H9 (cell line): ENCODE measurements around the gene NDE1. TPM values are rescaled to one million over a fixed set of nuclear protein-coding genes. Genes with fewer than 3 reads are reported as not detected.

Experiments
- DNase-seq: peaks from one replicate; pipeline ENCODE4 v3.0.0-alpha.2; 2017
- H2AFZ ChIP-seq: one replicate; pipeline ENCODE4 v1.6.1; 2013; ENCODE audit warnings: mild to moderate bottlenecking, low read length, control low read depth, moderate library complexity
- H2AK5ac ChIP-seq: 2 replicates; pipeline ENCODE4 v1.6.1; 2013; ENCODE audit warnings: low read length, control low read depth, mixed read lengths; ENCODE audit not compliant: insufficient read length
- H2BK120ac ChIP-seq: one replicate; pipeline ENCODE4 v1.6.1; 2013; ENCODE audit warnings: low read depth, mild to moderate bottlenecking, low read length, control low read depth, inconsistent platforms; ENCODE audit not compliant: poor library complexity, severe bottlenecking
- H2BK12ac ChIP-seq: 2 replicates; pipeline ENCODE4 v1.6.1; 2013; ENCODE audit warnings: low read length, control low read depth, mixed read lengths, low read depth; ENCODE audit not compliant: insufficient read length
- H2BK15ac ChIP-seq: 2 replicates; pipeline ENCODE4 v1.6.1; 2013; ENCODE audit warnings: low read depth, low read length, control low read depth
- H2BK20ac ChIP-seq: one replicate; pipeline ENCODE4 v1.6.1; 2013; ENCODE audit warnings: low read depth, mild to moderate bottlenecking, low read length, control low read depth, inconsistent platforms; ENCODE audit not compliant: poor library complexity, severe bottlenecking
- H2BK5ac ChIP-seq: 2 replicates; pipeline ENCODE4 v1.6.1; 2013; ENCODE audit warnings: low read length, control low read depth, mixed read lengths; ENCODE audit not compliant: insufficient read length
- H3K14ac ChIP-seq: 2 replicates; pipeline ENCODE4 v1.6.1; 2013; ENCODE audit warnings: low read length, control low read depth; ENCODE audit not compliant: insufficient read depth
- H3K18ac ChIP-seq: 2 replicates; pipeline ENCODE4 v1.6.1; 2013; ENCODE audit warnings: low read depth, mild to moderate bottlenecking, mixed read lengths, low read length, control low read depth; ENCODE audit not compliant: insufficient read length
- H3K23ac ChIP-seq: 2 replicates; pipeline ENCODE4 v1.6.1; 2013; ENCODE audit warnings: low read length, control low read depth, mixed read lengths, low read depth; ENCODE audit not compliant: insufficient read length
- H3K23me2 ChIP-seq: 2 replicates; pipeline ENCODE4 v1.6.1; 2013; ENCODE audit warnings: low read depth, mild to moderate bottlenecking, mixed read lengths, low read length, control low read depth; ENCODE audit not compliant: insufficient read length, poor library complexity, severe bottlenecking
- H3K27ac ChIP-seq: 2 replicates; pipeline ENCODE4 v1.5.1; 2013; ENCODE audit warnings: low read length, control low read depth, mixed read lengths, low read depth; ENCODE audit not compliant: insufficient read length
- H3K27me3 ChIP-seq: 2 replicates; pipeline ENCODE4 v1.6.1; 2013; ENCODE audit warnings: low read length, control low read depth, inconsistent platforms; ENCODE audit not compliant: insufficient read depth
- H3K4ac ChIP-seq: 2 replicates; pipeline ENCODE4 v1.6.1; 2013; ENCODE audit warnings: low read depth, mild to moderate bottlenecking, control low read depth, inconsistent platforms, low read length, moderate library complexity
- H3K4me1 ChIP-seq: 2 replicates; pipeline ENCODE4 v1.6.1; 2013; ENCODE audit warnings: low read length, control low read depth, inconsistent platforms; ENCODE audit not compliant: insufficient read depth
- H3K4me2 ChIP-seq: 2 replicates; pipeline ENCODE4 v1.6.1; 2013; ENCODE audit warnings: low read length, control low read depth, mixed read lengths; ENCODE audit not compliant: insufficient read length, insufficient read depth
- H3K56ac ChIP-seq: 2 replicates; pipeline ENCODE4 v1.6.1; 2013; ENCODE audit warnings: low read depth, mild to moderate bottlenecking, mixed read lengths, low read length, control low read depth; ENCODE audit not compliant: insufficient read length
- H3K79me1 ChIP-seq: 2 replicates; pipeline ENCODE4 v1.6.1; 2013; ENCODE audit warnings: low read depth, mild to moderate bottlenecking, moderate library complexity, low read length, control low read depth, inconsistent platforms; ENCODE audit not compliant: insufficient read depth, poor library complexity, severe bottlenecking
- H3K79me2 ChIP-seq: 2 replicates; pipeline ENCODE4 v1.6.1; 2013; ENCODE audit warnings: low read length, control low read depth, inconsistent platforms; ENCODE audit not compliant: insufficient read depth
- H3K9ac ChIP-seq: 2 replicates; pipeline ENCODE4 v1.6.1; 2013; ENCODE audit warnings: low read length, control low read depth, mixed read lengths; ENCODE audit not compliant: insufficient read length; ENCODE audit errors: extremely low read depth
- H3K9me3 ChIP-seq: one replicate; pipeline ENCODE4 v1.6.1; 2013; ENCODE audit warnings: low read depth, low read length, inconsistent platforms; ENCODE audit not compliant: control insufficient read depth
- H3T11ph ChIP-seq: one replicate; pipeline ENCODE4 v1.6.1; 2013; ENCODE audit warnings: mild to moderate bottlenecking, low read length, control low read depth, inconsistent platforms
- H4K20me1 ChIP-seq: one replicate; pipeline ENCODE4 v1.6.1; 2013; ENCODE audit not compliant: control insufficient read depth, insufficient read length, insufficient read depth
- H4K5ac ChIP-seq: 2 replicates; pipeline ENCODE4 v1.6.1; 2013; ENCODE audit warnings: low read depth, mild to moderate bottlenecking, mixed read lengths, low read length, control low read depth; ENCODE audit not compliant: insufficient read length
- H4K8ac ChIP-seq: replicated peaks from 2 replicates; pipeline ENCODE4 v1.6.1; 2013; ENCODE audit warnings: low read length, control low read depth, mixed read lengths, low read depth; ENCODE audit not compliant: insufficient read length
- H4K91ac ChIP-seq: 2 replicates; pipeline ENCODE4 v1.6.1; 2013; ENCODE audit warnings: low read depth, mild to moderate bottlenecking, moderate library complexity, mixed read lengths, low read length, control low read depth; ENCODE audit not compliant: insufficient read length
- H3K27ac Mint-ChIP-seq, 3 experiments: 2 replicates in 2 of 3; 3 replicates in 1 of 3; pipeline ENCODE4 v1.8.0; 2020 to 2021; ENCODE audit warnings: mixed read lengths in 3 of 3, mild to moderate bottlenecking in 1 of 3, moderate library complexity in 1 of 3
- H3K27me3 Mint-ChIP-seq: 2 replicates; pipeline ENCODE4 v1.8.0; 2021; ENCODE audit warnings: low read depth, mild to moderate bottlenecking, moderate library complexity, mixed read lengths
- H3K36me3 Mint-ChIP-seq, 3 experiments: 2 replicates in 2 of 3; 3 replicates in 1 of 3; pipeline ENCODE4 v1.8.0; 2020 to 2021; ENCODE audit warnings: low read depth in 3 of 3, mixed read lengths in 3 of 3; ENCODE audit not compliant: insufficient read depth in 1 of 3
- H3K4me1 Mint-ChIP-seq, 2 experiments: 2 replicates each; pipeline ENCODE4 v1.8.0; 2020; ENCODE audit warnings: mixed read lengths in 2 of 2
- H3K4me3 Mint-ChIP-seq, 2 experiments: 2 replicates in 1 of 2; 3 replicates in 1 of 2; pipeline ENCODE4 v1.8.0; 2020 to 2021; ENCODE audit warnings: mild to moderate bottlenecking in 2 of 2, mixed read lengths in 2 of 2, moderate library complexity in 1 of 2
- H3K9me3 Mint-ChIP-seq, 2 experiments: 2 replicates in 1 of 2; 3 replicates in 1 of 2; pipeline ENCODE4 v1.8.0; 2020; ENCODE audit warnings: mild to moderate bottlenecking in 2 of 2, mixed read lengths in 2 of 2, moderate library complexity in 1 of 2
- CTCF ChIP-seq: fragments of 200-600 bp; sonication (generic); conservative IDR thresholded peaks from 3 replicates; pipeline ENCODE4 v1.8.0; 2021; ENCODE audit warnings: antibody characterized with exemption, mild to moderate bottlenecking
- WGBS: extraction: QIAGEN DNeasy Blood & Tissue Kit; methylation state at CpG from one replicate; pipeline ENCODE4 v1.1.7; 2013; ENCODE audit warnings: missing lambda C conversion rate, low lambda C conversion rate, mixed read lengths; ENCODE audit not compliant: insufficient read length; ENCODE audit errors: extremely low coverage; 5-methylcytosine and 5-hydroxymethylcytosine counted together
- total RNA-seq: library from RNA; stranded (reverse); gene quantifications from 2 replicates; pipeline ENCODE4 v1.2.1, GENCODE V29; 2021

Gene NDE1
- total RNA-seq, 1 experiment from 2014 or later = 49.6 TPM

GRCh38 chr16:15739950-15740349 lies 89.9 kb downstream of the NDE1 start:
- Histone ChIP-seq H3K79me1 (no peaks in the 10 kb centered on the region), H2BK5ac (no peak overlapping the region), H3K23ac (no peak overlapping the region), H3K4me2 (no peak overlapping the region), H3K56ac (no peak overlapping the region), H2BK20ac (no peak overlapping the region), H3K27me3 (no peaks in the 10 kb centered on the region), H4K91ac (no peak overlapping the region), H4K20me1 (no peaks in the 10 kb centered on the region), H3K14ac (no peak overlapping the region), H3K9ac (no peak overlapping the region), H3K4me1 (no peaks in the 10 kb centered on the region), H3K18ac (no peak overlapping the region), H4K5ac (no peak overlapping the region), H3K27ac (no peak overlapping the region), H2AK5ac (no peak overlapping the region), H4K8ac (no peak overlapping the region), H3K23me2 (no peaks in the 10 kb centered on the region), H3K79me2 (no peaks in the 10 kb centered on the region), H2BK120ac (no peak overlapping the region), H2BK15ac (no peak overlapping the region), H3K4ac (no peak overlapping the region), H3K9me3 (no peaks in the 10 kb centered on the region), H2AFZ (no peak overlapping the region), H3T11ph (no peak overlapping the region), H2BK12ac (no peak overlapping the region)
- no peaks in the 10 kb centered on the region for H3K36me3 Mint-ChIP-seq
- H3K4me1 Mint-ChIP-seq = peaks cover 9 to 23% of the 10 kb centered on the region in 2 experiments
- H3K4me3 Mint-ChIP-seq = no peak overlapping the region
- no CpG with 5 or more reads among the region's 6 CpGs for WGBS
- H3K9me3 Mint-ChIP-seq = no peaks in the 10 kb centered on the region
- H3K27ac Mint-ChIP-seq = peak overlapping the region in 1 of 3 experiments; percentile 27; a peak in 1 of 7 replicates
- no peaks in the 10 kb centered on the region for H3K27me3 Mint-ChIP-seq
- DNase-seq = no peak
- no peak for TF ChIP-seq CTCF
